Spleen (tissue), 11 donors: ENCODE measurements around the gene BRINP3. TPM values are rescaled to one million over a fixed set of nuclear protein-coding genes. Genes with fewer than 3 reads are reported as not detected.

ENCODE experiments used
- DNase-seq: peaks from one replicate; pipeline ENCODE4 v3.0.0-alpha.2; 2020
- H3K27ac ChIP-seq, 8 donors: fragments of 200-600 bp; sonication (generic) in 7 of 8; 1 replicate in 4 of 8; 2 replicates in 4 of 8; pipeline versions ENCODE4 v1.5.0 to v1.8.0; 2016 to 2021; ENCODE audit warnings: inconsistent platforms in 4 of 8, mild to moderate bottlenecking in 4 of 8, moderate library complexity in 1 of 8
- H3K27me3 ChIP-seq, 7 donors: fragments of 200-600 bp; sonication (generic) in 6 of 7; replicated peaks in 1 of 7; 1 replicate in 4 of 7; 2 replicates in 3 of 7; pipeline versions ENCODE4 v1.5.0 to v1.8.0; 2016 to 2021; ENCODE audit warnings: inconsistent platforms in 3 of 7, mild to moderate bottlenecking in 1 of 7
- H3K36me3 ChIP-seq, 6 donors: fragments of 200-600 bp; sonication (generic) in 5 of 6; 1 replicate in 4 of 6; 2 replicates in 2 of 6; pipeline versions ENCODE4 v1.5.0 to v1.8.0; 2016 to 2021; ENCODE audit warnings: inconsistent platforms in 2 of 6
- H3K4me1 ChIP-seq, 6 donors: fragments of 200-600 bp; sonication (generic) in 5 of 6; 1 replicate in 3 of 6; 2 replicates in 3 of 6; pipeline versions ENCODE4 v1.5.0 to v1.8.0; 2016 to 2021; ENCODE audit warnings: inconsistent platforms in 3 of 6
- H3K4me3 ChIP-seq, 8 donors: fragments of 200-600 bp; sonication (generic) in 7 of 8; 1 replicate in 4 of 8; 2 replicates in 4 of 8; pipeline versions ENCODE4 v1.5.0 to v1.8.0; 2016 to 2021; ENCODE audit warnings: inconsistent platforms in 4 of 8, mild to moderate bottlenecking in 4 of 8, moderate library complexity in 2 of 8
- H3K9me3 ChIP-seq, 8 donors: fragments of 200-600 bp; sonication (generic) in 7 of 8; 1 replicate in 4 of 8; 2 replicates in 4 of 8; pipeline versions ENCODE4 v1.5.0 to v1.8.0; 2016 to 2021; ENCODE audit warnings: inconsistent platforms in 4 of 8
- CTCF ChIP-seq, 11 experiments: fragments of 200-600 bp in 7 of 11; fragments of 450-650 bp in 4 of 11; sonication (generic) in 4 of 11; IDR thresholded peaks in 8 of 11; conservative IDR thresholded peaks in 3 of 11; 1 replicate in 7 of 11; 2 replicates in 4 of 11; pipeline versions ENCODE4 v1.4.0 to v1.8.0; 2016 to 2021; ENCODE audit warnings: antibody characterized with exemption in 11 of 11, inconsistent platforms in 4 of 11, mild to moderate bottlenecking in 1 of 11
- POLR2A ChIP-seq, 3 donors: fragments of 450-650 bp; IDR thresholded peaks; one replicate each; pipeline ENCODE4 v1.5.1; 2017; ENCODE audit warnings: antibody characterized with exemption in 3 of 3, mild to moderate bottlenecking in 1 of 3
- POLR2AphosphoS5 ChIP-seq, 3 donors: sonication (generic); formaldehyde crosslinking; IDR thresholded peaks; one replicate each; pipeline ENCODE4 v1.5.1; 2017; ENCODE audit warnings: antibody characterized with exemption in 3 of 3
- WGBS, 5 donors: extraction: QIAGEN DNeasy Blood & Tissue Kit in 3 of 5; methylation state at CpG; one replicate each; pipeline versions ENCODE4 v1.1.5 to v1.1.7; 2013 to 2018; 5-methylcytosine and 5-hydroxymethylcytosine counted together
- intact Hi-C: fragments of 100-400 bp; cut with DNase I; formaldehyde crosslinking; loops from one replicate; pipeline ENCODE4 v1.15.0; 2023; ENCODE audit warnings: low total_unique reads
- polyA plus RNA-seq, 3 donors: library from polyadenylated mRNA; stranded (reverse); fragments of 200-250 nt; gene quantifications; one replicate each; pipeline ENCODE4 v1.2.1, GENCODE V29; 2013
- total RNA-seq, 7 donors: library from RNA; depleted of rRNA in 3 of 7; stranded (reverse); fragments of >200 nt in 3 of 7; fragmentation: NEBNext Ultra II Directional in 4 of 7; extraction: Animal tissue kit (Norgen Biotek cat#: 25700) in 4 of 7; gene quantifications; one replicate each; pipeline versions ENCODE4 v1.1.0 to v1.2.1, GENCODE V29; 2016 to 2021
- donor health status: healthy with polysubstance abuse.
- donor health status: DM: no; HTN: no; CAD: no; lungs with moderate emphysema.
- donor health status: DM: no; HTN: no; CAD: no.
- donor health status: Bipolar disorder and iron deficiency.
- donor health status: healthy.
- donor health status: DM: no; HTN: no; CAD: no.
- donor health status: DM: yes; HTN: yes; CAD: no.

BRINP3 gene
- total and polyA plus RNA-seq, 10 donors, result not detected

- 67 to 84% (median 82%) methylated on average over 2 of the region's 2 CpGs for WGBS, 5 donors
- Histone ChIP-seq H3K9me3 (peaks cover 0 to 19% (median 0%) of the 10 kb centered on the region in 8 donors), H3K4me3 (no peak overlapping the region), H3K27me3 (no peaks in the 10 kb centered on the region), H3K27ac (no peak overlapping the region), H3K4me1 (no peaks in the 10 kb centered on the region), H3K36me3 (no peaks in the 10 kb centered on the region)
- TF ChIP-seq POLR2A (IDR thresholded peaks at IDR 0.05), result no peak
- no peak for TF ChIP-seq CTCF (IDR thresholded peaks at IDR 0.05 in 8 of 11, conservative IDR thresholded peaks at IDR 0.05 in 3 of 11)
- no peak for TF ChIP-seq POLR2AphosphoS5 (IDR thresholded peaks at IDR 0.05)
- intact Hi-C loops, result no loop called here
- no peak for DNase-seq
These were observed 409.4 kb downstream of the BRINP3 start for GRCh38 chr1:190068304-190068703.

- peaks cover 0 to 19% (median 0%) of the 10 kb centered on the region in 8 donors for H3K9me3 ChIP-seq
- intact Hi-C loops, result no loop called here
- H3K4me3 ChIP-seq, result no peak overlapping the region
- no peak overlapping the region for H3K27ac ChIP-seq
- H3K36me3 ChIP-seq, result no peaks in the 10 kb centered on the region
- whole genome bisulfite sequencing, 5 donors, result 70 to 90% (median 73%) methylated on average over 3 of the region's 3 CpGs
- TF ChIP-seq POLR2A (IDR thresholded peaks at IDR 0.05) (no peak), POLR2AphosphoS5 (IDR thresholded peaks at IDR 0.05) (no peak), CTCF (IDR thresholded peaks at IDR 0.05 in 8 of 11, conservative IDR thresholded peaks at IDR 0.05 in 3 of 11) (no peak)
- no peaks in the 10 kb centered on the region for H3K4me1 ChIP-seq
- no peaks in the 10 kb centered on the region for H3K27me3 ChIP-seq
- DNase-seq, result no peak
These were observed 410.1 kb downstream of the BRINP3 start for GRCh38 chr1:190067592-190067991.

- H3K27ac ChIP-seq, result no peak overlapping the region
- H3K4me1 ChIP-seq, result no peaks in the 10 kb centered on the region
- WGBS, 5 donors, result 82 to 91% (median 85%) methylated on average over 2 of the region's 2 CpGs
- peaks cover 0 to 17% (median 0%) of the 10 kb centered on the region in 8 donors for H3K9me3 ChIP-seq
- no peak for DNase-seq
- no peaks in the 10 kb centered on the region for H3K36me3 ChIP-seq
- intact Hi-C loops, result no loop called here
- H3K27me3 ChIP-seq, result no peaks in the 10 kb centered on the region
- TF ChIP-seq CTCF (IDR thresholded peaks at IDR 0.05 in 8 of 11, conservative IDR thresholded peaks at IDR 0.05 in 3 of 11), result no peak
- no peak for TF ChIP-seq POLR2A (IDR thresholded peaks at IDR 0.05)
- TF ChIP-seq POLR2AphosphoS5 (IDR thresholded peaks at IDR 0.05), result no peak
- no peak overlapping the region for H3K4me3 ChIP-seq
These were observed 411.7 kb downstream of the BRINP3 start for GRCh38 chr1:190066011-190066410.

GRCh38 chr1:190049314-190049713 is 428.4 kb downstream of the BRINP3 start:
- peaks cover 0 to 7% (median 0%) of the 10 kb centered on the region in 8 donors for H3K9me3 ChIP-seq
- DNase-seq, result no peak
- no peaks in the 10 kb centered on the region for H3K4me1 ChIP-seq
- no peaks in the 10 kb centered on the region for H3K27me3 ChIP-seq
- H3K4me3 ChIP-seq, result no peak overlapping the region
- intact Hi-C loops, result no loop called here
- TF ChIP-seq POLR2A (IDR thresholded peaks at IDR 0.05), result no peak
- no peak for TF ChIP-seq POLR2AphosphoS5 (IDR thresholded peaks at IDR 0.05)
- no peak for TF ChIP-seq CTCF (IDR thresholded peaks at IDR 0.05 in 8 of 11, conservative IDR thresholded peaks at IDR 0.05 in 3 of 11)
- no peak overlapping the region for H3K27ac ChIP-seq
- 35 to 50% (median 45%) methylated on average over 1 of the region's 1 CpG for WGBS, 5 donors
- no peaks in the 10 kb centered on the region for H3K36me3 ChIP-seq
